NCI-H1694 (cell line): ENCODE measurements around the gene GTF2F1.
"Not testable (repeated sequence)": the region's sequence is repeated elsewhere in the genome, so short reads cannot be mapped to it uniquely, and the experiment has no call there.

Experiments used
- DNase-seq: peaks from one replicate; lab custom pipeline; 2025; lab: John Stamatoyannopoulos, UW

The GTF2F1 gene, protein sequence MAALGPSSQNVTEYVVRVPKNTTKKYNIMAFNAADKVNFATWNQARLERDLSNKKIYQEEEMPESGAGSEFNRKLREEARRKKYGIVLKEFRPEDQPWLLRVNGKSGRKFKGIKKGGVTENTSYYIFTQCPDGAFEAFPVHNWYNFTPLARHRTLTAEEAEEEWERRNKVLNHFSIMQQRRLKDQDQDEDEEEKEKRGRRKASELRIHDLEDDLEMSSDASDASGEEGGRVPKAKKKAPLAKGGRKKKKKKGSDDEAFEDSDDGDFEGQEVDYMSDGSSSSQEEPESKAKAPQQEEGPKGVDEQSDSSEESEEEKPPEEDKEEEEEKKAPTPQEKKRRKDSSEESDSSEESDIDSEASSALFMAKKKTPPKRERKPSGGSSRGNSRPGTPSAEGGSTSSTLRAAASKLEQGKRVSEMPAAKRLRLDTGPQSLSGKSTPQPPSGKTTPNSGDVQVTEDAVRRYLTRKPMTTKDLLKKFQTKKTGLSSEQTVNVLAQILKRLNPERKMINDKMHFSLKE

DNA sequence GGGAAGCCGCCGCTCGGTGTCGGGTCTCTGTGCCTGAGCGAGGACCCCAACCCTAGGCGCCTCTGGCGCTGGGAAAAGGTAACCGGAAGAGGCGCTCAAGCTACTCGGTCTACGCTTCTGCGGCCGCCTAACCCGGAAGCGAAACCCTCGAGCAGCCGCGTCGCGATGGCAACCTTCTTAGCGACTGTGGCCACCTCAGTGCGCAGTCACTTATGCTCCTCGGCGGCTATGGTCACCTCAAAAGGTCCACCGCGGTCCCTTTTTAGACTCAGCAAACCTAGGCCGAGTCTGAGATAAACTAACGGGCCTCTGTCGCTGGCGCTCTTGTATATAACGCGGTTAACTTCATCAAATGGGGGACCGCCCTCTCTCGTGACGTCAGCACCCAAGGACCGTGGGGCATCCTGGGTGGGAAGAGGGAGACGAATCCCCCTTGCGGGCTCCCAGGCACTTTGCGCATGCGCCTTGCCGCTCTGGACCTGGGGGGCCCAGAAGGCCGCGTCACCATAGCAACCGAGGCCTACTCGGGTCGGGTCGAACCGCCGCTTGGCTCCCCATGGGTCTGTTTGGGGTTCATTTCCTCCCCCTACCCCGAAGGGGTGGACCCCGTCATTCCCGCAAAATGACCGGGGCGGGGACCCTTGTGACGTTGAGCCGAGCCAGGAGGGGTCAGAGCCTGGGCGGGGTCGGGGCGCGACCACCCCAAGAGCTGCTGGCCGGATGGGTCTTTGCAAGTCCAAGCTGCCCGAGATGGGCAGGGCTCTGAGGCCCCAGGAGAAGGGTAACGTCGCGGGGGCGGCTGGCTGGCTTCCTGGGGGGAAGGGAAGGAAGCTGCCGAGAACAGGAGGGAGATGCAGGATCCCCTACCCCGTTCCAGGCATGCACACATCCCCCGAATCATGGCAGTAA lies at the start of gene GTF2F1:
Gene GTF2F1 (minus strand): TSS at position 91 of the 909 bp plus-strand sequence. CDS start 169 bp downstream, outside the sequence.
- DNase-seq: peak; percentile 84

DNA sequence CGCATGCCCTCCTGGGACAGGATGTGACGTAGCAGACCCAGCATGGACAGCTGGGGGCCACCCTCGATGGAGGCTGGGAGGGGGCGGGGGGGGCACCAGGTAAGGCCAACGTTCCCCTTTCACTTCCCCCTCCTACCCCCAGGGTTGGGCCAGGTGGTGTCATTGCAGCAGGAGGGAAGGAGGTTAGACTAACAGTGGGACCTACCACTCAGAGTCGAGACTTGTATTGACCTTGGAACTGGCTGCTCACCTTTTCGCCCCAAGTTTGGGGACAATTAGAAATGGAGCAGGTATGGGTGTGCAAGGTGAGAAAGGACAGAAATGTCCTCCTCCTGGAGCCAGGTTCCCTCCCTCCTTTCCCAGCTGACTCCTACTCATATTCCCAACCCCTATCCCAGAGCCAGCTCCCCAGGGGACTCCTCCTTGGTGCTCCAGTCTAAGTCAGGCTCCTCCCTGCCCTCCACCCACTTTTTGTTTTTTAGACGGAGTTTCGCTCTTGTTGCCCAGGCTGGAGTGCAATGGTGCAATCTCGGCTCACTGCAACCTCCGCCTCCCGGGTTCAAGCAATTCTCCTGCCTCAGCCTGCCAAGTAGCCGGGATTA lies 49.2 kb upstream of the GTF2F1 start:
- no peak for DNase-seq

DNA sequence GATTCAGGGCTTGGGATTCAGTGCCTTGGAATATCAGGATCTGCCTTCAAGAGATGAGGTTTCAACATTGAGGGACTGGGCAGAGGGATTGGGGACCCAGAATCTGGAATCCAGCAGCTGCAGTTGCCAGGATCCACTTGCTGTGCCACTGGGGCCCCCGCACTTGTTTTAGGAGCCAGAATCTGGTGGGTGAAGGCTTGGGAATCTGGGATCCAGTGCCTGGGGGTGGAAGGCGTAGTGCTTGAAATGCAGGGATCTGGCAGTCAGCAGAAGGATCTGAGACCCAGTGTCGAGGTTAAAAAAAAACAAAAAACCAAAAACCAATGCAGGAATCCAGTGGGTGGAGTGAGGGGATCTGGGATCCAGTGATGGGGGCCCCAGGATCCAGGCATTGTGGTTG lies 47.9 kb upstream of the GTF2F1 start:
- DNase-seq: no peak

DNA sequence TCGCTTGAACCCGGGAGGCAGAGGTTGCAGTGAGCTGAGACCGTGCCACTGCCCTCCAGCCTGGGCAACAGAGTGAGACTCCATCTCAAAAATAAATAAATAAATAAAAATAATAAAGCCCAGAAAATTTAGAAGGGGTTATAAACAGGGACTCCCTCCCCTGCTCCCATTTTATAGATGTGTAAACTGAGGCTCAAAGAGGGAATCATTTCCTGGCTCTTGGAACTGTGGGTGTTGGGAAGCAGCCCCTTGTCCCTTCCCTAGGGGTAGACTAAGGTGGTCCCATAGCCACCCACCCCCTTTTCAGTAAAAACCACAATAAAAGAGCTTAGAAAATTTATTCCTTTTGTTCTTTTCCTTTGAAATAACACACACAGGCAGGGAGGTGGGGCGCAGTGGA lies 46.8 kb upstream of the GTF2F1 start:
- no peak for DNase-seq

DNA sequence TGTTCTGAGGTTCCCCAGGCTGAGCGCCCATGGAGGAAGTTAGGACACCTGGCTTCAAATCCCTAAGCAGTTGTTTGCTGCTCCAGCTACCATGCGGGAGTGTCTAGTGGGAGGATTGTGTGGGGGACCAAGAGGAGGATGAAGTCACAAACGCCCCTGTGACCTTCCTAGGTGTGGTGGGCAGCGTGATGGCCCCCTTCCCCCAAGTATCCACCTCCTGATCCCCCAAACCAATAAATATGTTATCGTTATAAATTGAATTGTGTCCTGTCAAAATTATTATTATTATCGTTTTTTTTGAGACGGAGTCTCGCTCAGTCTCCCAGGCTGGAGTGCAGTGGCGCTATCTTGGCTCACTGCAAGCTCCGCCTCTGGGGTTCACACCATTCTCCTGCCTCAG lies 40.7 kb upstream of the GTF2F1 start, which contains the start of gene SLC25A41:
Gene SLC25A41 (minus strand): TSS at position 101 of the 400 bp plus-strand sequence. CDS start 70 bp downstream, at position 31.
- no peak for DNase-seq

DNA sequence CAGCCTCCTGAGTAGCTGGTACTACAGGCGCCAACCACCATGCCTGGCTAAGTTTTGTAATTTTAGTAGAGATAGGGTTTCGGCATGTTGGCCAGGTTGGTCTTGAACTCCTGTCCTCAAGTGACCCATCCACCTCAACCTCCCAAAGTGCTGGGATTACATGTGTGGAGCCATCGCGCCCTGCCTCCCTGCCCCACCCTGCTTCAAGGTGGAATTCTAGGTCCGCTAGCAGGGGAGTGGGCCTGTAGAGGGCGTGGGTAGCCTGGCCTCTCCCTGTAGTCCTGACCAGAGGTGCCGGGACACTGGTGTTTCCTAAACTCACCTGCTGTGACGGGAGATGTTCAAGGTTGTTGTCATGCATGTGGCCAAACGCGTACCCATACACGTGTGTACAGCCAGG lies 40.2 kb upstream of the GTF2F1 start:
- DNase-seq: no peak

DNA sequence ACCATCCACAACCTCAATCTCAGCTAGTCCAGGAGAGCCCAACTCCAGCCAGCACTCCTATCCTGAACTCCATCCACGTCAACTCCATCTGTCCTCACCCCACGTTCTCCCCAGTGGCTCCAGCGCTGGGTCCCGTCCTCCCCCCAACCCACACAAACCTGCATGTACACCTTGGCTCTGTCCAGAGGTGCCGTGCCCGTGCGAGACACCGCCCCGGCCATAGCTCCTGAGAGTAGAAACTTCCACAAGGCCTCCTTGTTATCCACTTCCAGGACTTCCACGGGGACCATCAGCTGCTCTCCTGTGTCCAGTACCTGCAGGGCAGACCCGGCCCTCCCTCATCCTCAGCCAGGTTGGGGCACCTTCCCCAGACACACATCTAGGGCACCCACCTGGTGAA lies 38.9 kb upstream of the GTF2F1 start:
- DNase-seq: no peak

DNA sequence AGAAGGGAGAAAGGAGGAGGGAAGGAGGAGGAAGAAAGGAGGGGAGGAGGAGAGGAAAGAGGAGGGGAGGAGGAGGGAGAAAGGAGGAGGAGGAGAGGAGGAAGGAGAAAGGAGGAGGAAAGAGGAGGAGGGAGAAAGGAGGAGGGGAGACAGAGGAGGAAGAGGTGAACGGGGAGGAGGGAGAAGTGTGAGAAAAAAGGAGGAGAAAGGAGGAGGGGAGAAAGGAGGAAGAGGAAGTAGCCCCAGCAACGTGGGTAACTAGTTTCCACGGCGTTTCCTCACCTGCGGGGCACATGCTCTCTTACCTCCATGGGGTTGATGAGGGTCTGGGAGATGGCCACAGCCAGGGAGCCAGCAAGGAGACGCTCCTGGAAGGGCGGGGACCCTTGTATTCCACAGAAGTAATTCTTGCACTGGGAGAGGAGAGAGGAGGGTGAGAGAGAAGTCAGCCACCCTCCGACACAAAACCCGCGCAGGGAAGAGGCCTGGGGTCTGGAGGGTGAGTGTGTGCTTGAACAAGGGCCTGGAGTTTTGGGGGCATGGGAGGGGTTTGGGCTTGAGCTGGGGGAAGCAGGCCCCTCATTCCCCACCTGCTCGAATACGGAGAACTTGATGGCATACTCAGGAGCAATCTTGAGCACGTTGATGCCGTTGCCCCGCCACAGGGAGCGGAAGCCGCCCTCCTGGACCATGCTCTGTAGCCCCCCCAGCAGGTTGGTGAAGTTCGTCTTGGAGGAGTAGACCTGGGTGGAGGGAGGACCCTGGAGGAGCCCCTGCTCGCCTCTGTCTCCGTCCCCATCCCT lies 36.7 kb upstream of the GTF2F1 start:
- no peak for DNase-seq

DNA sequence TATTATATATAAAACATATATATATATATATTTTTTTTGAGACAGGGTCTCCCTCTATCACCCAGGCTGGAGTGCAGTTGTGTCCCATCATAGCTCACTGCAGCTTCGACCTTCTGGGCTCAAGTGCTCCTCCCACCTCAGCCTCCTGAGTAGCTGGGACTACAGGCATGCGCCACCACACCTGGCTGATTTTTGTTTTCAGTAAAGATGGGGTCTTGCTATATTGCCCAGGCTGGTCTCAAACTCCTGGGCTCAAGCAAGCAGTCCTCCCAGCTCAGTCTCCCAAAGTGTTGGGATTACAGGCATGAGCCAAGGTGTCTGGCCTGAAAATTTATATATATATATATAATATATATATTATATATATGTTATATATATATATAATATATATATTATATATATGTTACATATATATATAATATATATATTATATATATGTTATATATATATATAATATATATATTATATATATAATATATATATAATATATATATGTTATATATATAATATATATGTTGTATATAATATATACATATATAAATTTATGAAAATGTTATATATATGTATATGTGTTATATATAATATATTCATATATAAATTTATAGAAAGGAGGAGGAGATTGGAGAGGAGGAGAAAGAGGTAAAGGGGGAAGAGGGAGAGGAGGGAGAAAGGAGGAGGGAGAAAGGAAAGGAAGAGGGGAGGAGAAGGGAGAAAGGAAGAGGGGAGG lies 35.9 kb upstream of the GTF2F1 start:
- DNase-seq: not testable (repeated sequence)

DNA sequence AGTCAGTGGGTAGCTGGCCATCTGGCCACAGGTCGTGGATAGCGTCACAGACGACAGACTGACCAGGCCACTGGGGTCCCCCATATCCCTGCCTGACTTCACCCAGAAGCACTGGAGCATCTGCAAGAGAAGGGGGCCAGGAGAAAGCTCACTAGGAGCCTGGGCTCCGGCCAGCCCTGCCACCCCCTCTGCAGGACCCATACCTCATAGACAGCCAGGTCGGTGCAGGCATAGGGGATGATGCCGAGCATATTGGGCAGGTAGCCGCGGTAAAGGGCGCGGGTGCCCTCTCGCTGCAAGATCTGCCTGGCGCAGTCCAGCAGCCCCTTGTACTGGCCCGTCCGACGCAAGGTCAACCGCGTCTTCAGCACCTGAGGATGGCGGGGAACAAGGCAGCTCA lies 34.2 kb upstream of the GTF2F1 start:
- no peak for DNase-seq

DNA sequence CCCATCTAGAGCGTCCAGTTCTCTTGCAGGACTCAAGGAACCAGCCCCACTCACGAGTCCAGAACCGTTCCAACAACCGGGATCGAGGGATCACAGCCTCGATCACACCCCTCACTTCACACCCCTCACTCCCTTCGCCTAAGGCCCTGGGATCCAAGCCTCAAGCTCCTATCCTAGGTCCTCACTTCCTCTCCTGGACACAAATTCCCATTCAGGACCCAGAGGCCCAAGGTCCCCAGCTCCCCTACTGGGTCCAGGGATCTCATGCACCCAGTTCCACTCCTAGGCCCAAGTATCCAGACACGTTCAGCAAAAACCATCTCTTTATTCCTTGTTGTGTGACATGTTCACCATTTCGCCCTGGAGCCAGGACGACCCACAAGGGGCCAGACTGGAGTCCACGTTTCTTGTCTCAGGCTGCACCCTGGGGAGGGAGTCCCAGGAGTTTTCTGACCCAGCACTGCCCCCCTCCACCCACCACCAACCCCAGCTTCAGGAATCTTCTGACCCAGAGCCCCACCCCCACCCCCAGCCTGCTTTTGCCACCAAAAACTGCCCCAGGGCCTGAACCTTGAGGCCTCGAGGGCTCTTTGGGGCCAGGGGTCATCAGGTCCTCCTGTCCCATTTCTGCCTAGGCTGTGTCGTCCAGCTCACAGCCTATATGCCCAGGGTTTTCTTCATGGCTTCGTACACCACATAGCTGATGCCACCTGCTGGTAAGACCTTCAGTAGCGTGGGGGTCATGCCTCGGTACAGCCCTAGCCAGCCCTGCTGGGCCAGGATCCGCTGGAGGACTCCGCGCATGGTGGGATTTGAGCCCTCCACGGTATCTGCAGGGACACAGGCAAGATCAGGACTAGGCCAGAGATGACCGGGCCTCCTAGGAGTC lies 33.0 kb upstream of the GTF2F1 start:
- no peak for DNase-seq

DNA sequence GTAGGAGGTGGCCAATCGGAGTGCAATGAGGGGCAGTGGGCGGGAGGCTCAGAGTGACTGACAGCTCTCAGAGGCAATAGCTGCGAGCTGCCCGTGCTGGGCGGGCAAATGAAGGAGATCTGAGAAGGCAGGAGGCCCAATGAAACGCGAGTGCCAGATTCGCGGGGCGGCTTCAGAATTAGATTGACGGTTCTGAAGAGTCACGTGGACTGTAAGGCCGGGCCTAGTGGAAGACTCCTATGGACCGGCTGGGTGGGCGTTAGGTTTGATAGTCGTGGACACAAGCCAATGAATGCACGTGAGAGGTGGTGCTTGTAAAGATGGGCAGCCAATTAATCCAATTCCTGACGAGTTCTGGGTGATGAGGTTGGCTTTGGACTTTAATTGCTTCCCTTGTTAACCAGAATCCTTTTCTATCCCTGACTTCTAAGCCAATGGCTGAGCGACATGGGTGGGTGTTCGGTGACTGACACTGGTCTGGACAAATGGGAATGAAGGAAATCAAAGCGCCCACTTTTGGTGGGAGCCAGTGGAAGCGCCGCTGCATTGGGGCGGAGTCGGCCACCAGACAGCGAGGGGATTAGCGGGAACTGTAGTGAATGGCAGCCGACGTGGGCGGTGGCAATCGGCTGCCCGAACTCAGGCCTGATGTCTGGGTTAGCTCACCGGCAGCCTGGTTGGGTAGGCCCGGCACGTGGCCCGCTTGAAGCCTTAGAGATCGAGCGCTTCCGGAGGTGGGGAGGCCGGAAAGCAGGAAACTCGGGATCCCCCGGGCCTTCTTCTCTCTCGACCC lies 32.2 kb upstream of the GTF2F1 start:
- DNase-seq: peak; percentile 99

DNA sequence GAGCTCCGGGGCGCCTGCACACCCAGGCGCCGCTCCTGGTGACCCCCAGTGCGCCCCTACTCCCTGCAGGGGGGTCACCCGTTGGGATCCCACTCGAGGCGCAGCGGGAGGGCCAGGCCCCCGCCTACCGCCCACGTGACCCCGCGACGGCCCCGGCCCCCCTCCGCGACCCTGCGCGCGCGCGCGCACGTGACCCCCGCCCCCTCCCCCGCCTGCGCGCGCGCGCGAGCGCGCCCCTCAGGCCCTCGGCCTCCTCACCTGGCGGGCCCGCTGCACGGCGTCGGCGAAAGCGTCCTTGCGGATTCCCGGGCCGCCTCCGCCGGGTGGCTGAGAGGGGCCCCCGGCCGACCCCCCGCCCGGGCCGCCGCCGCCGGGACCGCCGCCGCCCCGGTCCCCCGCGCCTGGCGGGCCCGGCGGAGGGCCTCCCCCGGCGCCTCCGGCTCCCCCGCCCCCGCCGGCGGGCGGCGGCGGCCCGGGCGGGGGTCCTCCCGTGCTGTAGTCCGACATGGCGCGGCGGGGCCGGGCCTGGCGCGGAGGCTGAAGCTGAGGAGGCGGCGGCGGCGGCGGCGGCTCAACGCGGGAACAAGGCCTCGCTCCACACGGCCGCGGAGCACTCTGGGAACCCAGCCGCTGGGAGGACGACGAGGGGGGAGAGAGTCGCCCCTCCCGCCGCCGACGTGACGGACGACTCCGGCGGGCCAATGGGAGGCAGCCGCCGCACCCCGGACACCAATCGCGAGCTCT lies 31.4 kb upstream of the GTF2F1 start, which contains the start of gene KHSRP:
Gene KHSRP (minus strand): TSS at position 617 of the 744 bp plus-strand sequence. CDS start 110 bp downstream, at position 507.
- DNase-seq: no peak

DNA sequence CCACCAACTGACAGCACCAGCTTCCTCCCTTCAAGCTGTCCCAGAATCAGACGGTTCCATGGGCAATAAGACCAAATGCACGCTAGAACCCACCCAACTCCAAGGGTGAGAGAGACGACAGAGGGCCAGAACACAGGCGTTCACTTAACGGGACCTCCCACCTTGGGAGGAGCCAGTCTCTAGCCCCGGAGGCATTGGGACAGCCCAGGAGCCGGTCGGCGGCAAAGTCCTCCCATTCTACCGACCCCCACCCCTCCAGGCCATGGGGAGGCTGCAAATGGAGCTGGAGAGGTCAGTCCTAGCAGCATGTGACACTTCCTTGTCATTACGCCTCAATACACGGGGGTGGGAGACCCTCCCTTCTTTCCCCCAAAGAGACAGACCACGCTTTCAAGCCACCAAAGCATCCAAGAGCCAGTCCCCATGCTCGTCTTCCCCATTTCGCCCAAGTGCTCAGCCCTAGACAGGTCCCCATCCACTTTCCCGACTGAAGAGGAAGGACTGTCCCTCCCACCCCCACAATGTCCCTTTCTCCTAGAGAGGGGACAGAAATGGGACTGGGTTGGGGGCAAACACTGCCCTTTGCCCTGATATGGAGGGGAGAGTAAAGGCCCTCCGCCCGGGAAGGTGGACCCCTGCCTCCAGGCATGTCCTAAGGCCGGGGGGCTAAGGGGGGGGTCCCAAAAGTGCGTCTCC lies 30.7 kb upstream of the GTF2F1 start:
- DNase-seq: no peak

DNA sequence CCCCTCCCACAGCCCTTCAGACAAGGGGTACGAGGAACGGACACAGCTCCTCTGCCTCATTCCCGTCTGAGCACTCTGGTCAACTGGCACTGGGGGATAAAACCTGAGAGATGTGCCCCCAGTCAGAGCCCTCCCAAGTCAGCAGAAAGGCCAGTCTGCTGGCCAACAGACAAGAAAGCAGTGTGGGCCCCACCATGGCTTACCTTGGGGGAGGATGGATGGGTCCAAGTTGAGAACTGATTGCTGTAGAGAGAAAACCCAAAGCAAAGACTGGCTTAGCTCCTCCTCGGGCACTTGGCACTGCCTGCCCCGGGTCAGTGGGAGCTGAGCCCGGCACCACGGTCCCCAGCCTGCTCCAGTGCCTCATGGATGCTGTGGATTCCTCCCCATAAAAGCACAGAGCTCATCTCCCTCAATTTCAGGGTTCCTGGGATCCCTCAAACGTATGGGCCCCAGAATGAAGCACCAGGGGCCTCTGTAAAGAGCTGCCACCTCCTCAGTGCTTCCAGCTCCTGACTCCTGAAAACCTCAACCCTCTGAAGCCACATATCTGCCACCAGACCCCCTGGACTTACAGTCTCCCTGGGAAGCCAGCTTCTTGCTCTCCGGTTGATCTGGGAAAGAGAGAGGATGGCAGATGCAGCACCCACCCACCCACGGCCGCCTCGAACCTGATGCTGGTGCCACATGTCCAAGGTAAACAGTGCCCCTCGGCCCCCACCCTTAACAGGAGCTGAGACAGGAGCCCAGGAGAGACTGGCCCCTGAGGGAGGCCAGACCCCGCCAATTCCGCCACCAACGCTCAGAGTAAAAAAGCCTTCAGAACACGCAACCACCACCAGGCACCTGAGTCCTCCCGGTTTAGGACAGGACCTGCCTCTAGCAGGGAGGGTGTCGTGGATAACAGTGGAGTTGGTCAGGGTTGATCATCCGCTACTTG lies 28.4 kb upstream of the GTF2F1 start:
- DNase-seq: no peak

DNA sequence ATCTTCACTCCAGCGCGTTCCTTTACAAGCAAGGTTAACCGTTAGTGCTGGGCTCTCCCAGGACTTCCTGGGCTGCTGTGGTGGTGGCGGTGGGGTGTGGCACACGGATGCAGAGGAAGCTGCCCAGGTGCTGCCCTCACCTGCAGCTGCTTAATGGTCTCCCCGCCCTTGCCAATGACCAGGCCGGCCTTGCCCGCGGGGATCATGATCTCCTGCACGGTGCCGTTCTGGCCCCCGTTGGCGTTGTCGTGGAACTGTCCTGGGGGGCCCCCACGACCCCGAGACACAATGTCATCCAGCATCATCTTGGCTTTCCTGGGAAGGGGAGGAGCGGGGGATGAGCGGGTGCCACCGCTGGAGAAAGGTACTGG lies 25.6 kb upstream of the GTF2F1 start:
- no peak for DNase-seq
